Kidney (tissue), 14 donors: ENCODE results near the gene HS6ST1. TPM values are rescaled to one million over a fixed set of nuclear protein-coding genes. Genes with fewer than 3 reads are reported as not detected.

Experiments
- DNase-seq, 5 donors: peaks; one replicate each; pipeline ENCODE4 v3.0.0-alpha.2; 2013 to 2020
- FAIRE-seq: peaks from 2 replicates; lab custom pipeline; 2012; peaks lifted over from hg19 to GRCh38; lab: Jason Lieb, UNC
- H3K27ac ChIP-seq, 2 donors: one replicate each; pipeline ENCODE4 v1.7.0; 2013; ENCODE audit warnings: low read depth in 2 of 2, low read length in 2 of 2, inconsistent platforms in 1 of 2
- H3K27me3 ChIP-seq: one replicate; pipeline ENCODE4 v1.7.1; 2013; ENCODE audit warnings: low read length, inconsistent platforms; ENCODE audit not compliant: control insufficient read depth, insufficient read depth
- H3K36me3 ChIP-seq, 3 donors: one replicate each; pipeline versions ENCODE4 v1.7.0 to v1.7.1; 2013; ENCODE audit warnings: low read length in 3 of 3, control low read depth in 1 of 3, inconsistent platforms in 1 of 3; ENCODE audit not compliant: insufficient read depth in 3 of 3, control insufficient read depth in 2 of 3
- H3K4me1 ChIP-seq, 3 donors: one replicate each; pipeline versions ENCODE4 v1.7.0 to v1.7.1; 2013; ENCODE audit warnings: low read length in 3 of 3, inconsistent platforms in 1 of 3, low read depth in 1 of 3; ENCODE audit not compliant: control insufficient read depth in 2 of 3, insufficient read depth in 2 of 3
- H3K4me3 ChIP-seq, 3 donors: one replicate each; pipeline versions ENCODE4 v1.7.0 to v1.8.1; 2013; ENCODE audit warnings: low read length in 3 of 3, control low read depth in 1 of 3, inconsistent platforms in 1 of 3
- H3K9ac ChIP-seq, 3 donors: one replicate each; pipeline versions ENCODE4 v1.7.0 to v1.7.1; 2013; ENCODE audit warnings: low read length in 3 of 3, control low read depth in 1 of 3, inconsistent platforms in 1 of 3
- H3K9me3 ChIP-seq, 3 donors: one replicate each; pipeline versions ENCODE4 v1.7.0 to v1.7.1; 2013; ENCODE audit warnings: low read length in 3 of 3, control low read depth in 1 of 3, inconsistent platforms in 1 of 3; ENCODE audit not compliant: control insufficient read depth in 2 of 3, insufficient read depth in 1 of 3
- intact Hi-C: fragments of 100-400 bp; cut with DNase I; formaldehyde crosslinking; loops from one replicate; pipeline ENCODE4 v1.11.1; 2022
- polyA plus RNA-seq: library from polyadenylated mRNA; stranded (reverse); fragments of 350-450 nt; fragmentation: Illumina TruSeq; extraction: RNeasy Lipid Tissue Mini Kit (QIAGEN cat#74804); gene quantifications from one replicate; pipeline ENCODE4 v1.2.3, GENCODE V29; 2014; ENCODE audit warnings: low read depth, low replicate concordance; ENCODE audit not compliant: insufficient read depth
- total RNA-seq: library from RNA; stranded (reverse); fragmentation: NEBNext Ultra II Directional; extraction: Animal tissue kit (Norgen Biotek cat#: 25700); gene quantifications from one replicate; pipeline ENCODE4 v1.2.1, GENCODE V29; 2021
- TF ChIP-seq, protein P1 (sequence below): IDR thresholded peaks from 3 replicates; pipeline ENCODE4 v1.5.1; 2012; ENCODE audit warnings: mild to moderate bottlenecking, moderate library complexity, borderline replicate concordance; ENCODE audit not compliant: insufficient read depth; ENCODE audit errors: extremely low read depth
- donor health status: control.
- donor health status: control.
- donor health status: control.
- donor health status: control.
- donor health status: control.
- donor health status: DM: yes; HTN: yes; CAD: no.
- donor health status: Normal renal cell carcinoma (clear cell type).

Gene HS6ST1
- total and polyA plus RNA-seq, 2 donors from 2014 or later, result 49.6 to 73.9 TPM

DNA sequence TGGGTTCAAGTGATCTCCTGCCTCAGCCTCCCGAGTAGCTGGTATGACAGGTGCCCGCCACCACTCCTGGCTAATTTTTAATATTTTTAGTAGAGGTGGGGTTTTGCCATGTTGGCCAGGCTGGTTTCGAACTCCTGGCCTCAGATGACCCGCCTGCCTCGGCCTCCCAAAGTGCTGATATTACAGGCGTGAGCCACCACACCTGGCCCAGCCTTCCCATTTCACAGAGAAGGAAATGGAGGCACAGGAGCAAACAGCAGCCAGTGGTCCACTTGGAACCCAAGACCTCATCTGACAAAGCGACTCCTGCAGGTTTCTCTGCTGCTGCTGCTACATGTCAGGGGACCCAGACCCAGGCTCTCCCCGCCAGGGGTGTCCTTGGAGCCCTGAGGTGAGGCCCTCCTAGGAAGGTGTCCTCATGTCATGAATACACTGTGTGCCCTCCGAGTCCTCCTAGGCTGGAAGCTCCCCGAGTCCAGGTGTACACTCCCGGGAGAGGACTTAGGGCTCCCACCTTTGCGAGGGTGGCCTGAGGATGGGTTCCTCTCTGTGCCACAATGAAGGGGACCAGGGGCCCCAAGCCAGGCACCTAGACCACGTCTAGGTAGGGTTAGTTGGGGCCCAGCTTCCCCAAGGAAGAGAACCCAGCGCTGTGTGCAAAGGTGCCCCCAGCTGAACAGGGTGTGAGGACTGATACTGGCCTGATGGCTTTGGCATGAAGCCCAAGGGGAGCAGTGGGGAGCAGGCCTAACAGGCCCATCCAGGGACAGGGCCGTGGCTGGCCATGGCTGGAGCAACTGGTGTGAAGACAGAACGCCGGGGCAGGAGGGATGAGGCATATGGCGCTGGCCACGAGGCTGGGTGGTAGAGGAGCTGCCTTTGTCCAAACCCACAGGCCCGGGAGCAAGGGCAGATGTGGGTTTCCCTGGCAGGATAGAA lies 56.1 kb downstream of the HS6ST1 start:
- DNase-seq (no peak), FAIRE-seq (no peak)
- intact Hi-C loops, result no loop called here
- Histone ChIP-seq H3K9me3 (no peaks in the 10 kb centered on the region), H3K36me3 (peaks cover 0 to 2% (median 0%) of the 10 kb centered on the region in 3 donors), H3K9ac (no peak overlapping the region), H3K4me1 (no peaks in the 10 kb centered on the region), H3K27me3 (no peaks in the 10 kb centered on the region), H3K4me3 (no peak overlapping the region), H3K27ac (no peak overlapping the region)
- TF ChIP-seq, protein P1, sequence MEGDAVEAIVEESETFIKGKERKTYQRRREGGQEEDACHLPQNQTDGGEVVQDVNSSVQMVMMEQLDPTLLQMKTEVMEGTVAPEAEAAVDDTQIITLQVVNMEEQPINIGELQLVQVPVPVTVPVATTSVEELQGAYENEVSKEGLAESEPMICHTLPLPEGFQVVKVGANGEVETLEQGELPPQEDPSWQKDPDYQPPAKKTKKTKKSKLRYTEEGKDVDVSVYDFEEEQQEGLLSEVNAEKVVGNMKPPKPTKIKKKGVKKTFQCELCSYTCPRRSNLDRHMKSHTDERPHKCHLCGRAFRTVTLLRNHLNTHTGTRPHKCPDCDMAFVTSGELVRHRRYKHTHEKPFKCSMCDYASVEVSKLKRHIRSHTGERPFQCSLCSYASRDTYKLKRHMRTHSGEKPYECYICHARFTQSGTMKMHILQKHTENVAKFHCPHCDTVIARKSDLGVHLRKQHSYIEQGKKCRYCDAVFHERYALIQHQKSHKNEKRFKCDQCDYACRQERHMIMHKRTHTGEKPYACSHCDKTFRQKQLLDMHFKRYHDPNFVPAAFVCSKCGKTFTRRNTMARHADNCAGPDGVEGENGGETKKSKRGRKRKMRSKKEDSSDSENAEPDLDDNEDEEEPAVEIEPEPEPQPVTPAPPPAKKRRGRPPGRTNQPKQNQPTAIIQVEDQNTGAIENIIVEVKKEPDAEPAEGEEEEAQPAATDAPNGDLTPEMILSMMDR, result no peak

DNA sequence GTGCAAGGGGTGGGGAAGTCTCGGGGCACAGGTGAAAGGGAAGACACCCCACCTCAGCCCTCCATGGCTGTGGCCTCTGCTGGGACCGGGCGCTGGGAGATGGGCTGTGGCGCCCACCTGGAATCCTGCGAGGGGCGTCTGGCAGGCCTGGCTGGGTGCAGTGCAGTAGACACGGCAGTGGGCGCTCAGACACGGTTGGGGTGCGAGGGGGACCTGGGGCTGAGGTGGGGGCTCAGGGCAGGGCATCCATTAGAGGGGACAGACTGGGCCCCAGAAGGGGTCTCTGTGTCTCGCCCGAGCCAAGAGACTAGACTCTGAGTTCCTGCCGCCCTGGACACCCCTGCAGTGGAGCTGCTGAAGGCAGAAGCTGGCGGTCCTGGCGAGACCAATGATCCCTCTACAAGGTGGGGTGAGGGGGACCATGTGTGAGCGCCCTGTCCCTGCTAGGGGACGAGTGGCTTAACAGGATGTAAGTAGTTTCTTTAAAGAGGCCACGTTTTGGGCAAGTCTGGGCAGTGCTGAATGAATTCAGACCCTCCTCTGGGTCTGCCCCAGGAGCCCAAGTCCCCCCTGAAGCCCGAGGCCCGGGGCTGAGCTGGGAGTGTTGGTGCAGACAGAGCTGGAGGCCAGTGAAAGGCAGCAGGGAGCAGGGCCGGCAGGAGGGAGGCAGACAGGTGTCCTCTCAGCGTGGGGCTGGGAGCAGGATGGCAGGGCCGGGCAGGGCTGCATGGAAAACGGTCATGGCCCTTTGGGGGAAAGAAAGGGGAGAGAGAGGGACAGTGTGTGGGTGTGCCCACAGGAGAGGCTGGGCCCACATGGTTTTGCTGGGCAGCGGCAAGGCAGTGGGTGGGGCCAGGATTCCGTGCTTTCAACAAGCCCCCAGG lies 57.2 kb downstream of the HS6ST1 start:
- TF ChIP-seq, protein P1, result no peak
- H3K9me3 ChIP-seq, result no peaks in the 10 kb centered on the region
- no peak overlapping the region for H3K9ac ChIP-seq
- FAIRE-seq (no peak), DNase-seq (peak in 1 of 5 donors; percentile 68)
- H3K4me3 ChIP-seq, result no peak overlapping the region
- no peaks in the 10 kb centered on the region for H3K4me1 ChIP-seq
- intact Hi-C loops, result no loop called here
- H3K36me3 ChIP-seq, result peaks cover 0 to 2% (median 0%) of the 10 kb centered on the region in 3 donors
- no peaks in the 10 kb centered on the region for H3K27me3 ChIP-seq
- no peak overlapping the region for H3K27ac ChIP-seq

DNA sequence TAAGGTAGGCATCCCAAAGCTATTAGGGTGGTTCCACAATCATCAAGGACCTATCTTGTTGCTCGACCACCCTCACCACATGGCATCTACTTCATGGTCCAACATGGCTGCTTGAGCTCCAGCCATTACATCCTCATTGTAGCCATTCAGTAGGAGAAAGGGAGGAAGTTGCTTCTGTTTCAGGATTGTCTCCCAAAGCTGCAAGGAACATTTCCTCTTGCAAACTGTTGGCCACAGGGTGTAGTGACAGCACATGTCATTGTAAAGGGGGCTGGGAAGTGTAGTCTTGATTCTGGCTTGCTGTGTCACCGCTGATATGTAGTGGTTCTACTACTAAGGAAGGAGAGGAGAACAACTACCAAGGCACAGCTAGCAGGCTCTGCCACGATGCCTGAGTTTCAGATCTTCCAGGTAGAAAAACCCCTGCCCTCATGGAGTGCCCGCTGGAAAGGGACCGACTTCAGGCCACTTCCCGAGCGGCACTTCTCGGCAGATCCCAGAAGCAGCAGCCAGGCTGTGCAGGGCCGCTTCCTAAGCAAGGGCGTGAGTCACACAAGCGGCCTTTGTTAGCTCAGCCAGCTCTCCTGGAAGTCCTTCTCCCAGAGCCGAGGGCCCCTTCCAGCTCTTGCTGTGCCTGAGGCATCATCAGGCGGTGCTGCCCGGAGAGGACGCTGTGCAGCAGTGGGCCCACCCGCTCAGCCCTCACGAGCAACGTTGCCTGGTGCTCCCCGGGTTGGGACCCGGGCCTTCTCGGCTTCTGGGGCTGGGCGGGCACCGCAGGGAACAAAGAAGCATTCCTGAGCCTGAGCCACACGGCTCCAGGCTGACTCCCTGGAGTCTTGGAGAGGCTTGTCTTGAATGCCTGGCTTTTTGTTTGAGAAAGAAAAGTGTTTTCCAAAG lies 58.2 kb downstream of the HS6ST1 start:
- Histone ChIP-seq H3K4me1 (no peaks in the 10 kb centered on the region), H3K9ac (no peak overlapping the region), H3K27me3 (no peaks in the 10 kb centered on the region), H3K9me3 (no peaks in the 10 kb centered on the region), H3K27ac (no peak overlapping the region), H3K36me3 (peaks cover 0 to 2% (median 0%) of the 10 kb centered on the region in 3 donors), H3K4me3 (no peak overlapping the region)
- DNase-seq, result peak in 2 of 5 donors; percentile 30 to 40
- TF ChIP-seq, protein P1, result no peak
- FAIRE-seq, result no peak
- intact Hi-C loops, result no loop called here
